K562 (cell line): Measurements from ENCODE around the gene UBE2D2. TPM values are rescaled to one million over a fixed set of nuclear protein-coding genes. Genes with fewer than 3 reads are reported as not detected.

Source experiments
- L3MBTL2 ChIP-seq: fragments of 450-650 bp; IDR thresholded peaks from 2 replicates; pipeline ENCODE4 v1.6.1; 2016; ENCODE audit warnings: mild to moderate bottlenecking, moderate library complexity
- MIER1 ChIP-seq: fragments of 450-650 bp; IDR thresholded peaks from 2 replicates; pipeline ENCODE4 v1.6.1; 2016; ENCODE audit warnings: antibody characterized with exemption, mild to moderate bottlenecking, low read depth
- RAD21 ChIP-seq, 2 experiments: fragments of 250-450 bp in 1 of 2; fragments of 450-650 bp in 1 of 2; sonication (Bioruptor Pico) in 1 of 2; formaldehyde crosslinking in 1 of 2; IDR thresholded peaks in 1 of 2; conservative IDR thresholded peaks in 1 of 2; 2 replicates each; pipeline versions ENCODE4 v1.4.0 to v1.8.0; 2020 to 2022; ENCODE audit warnings: mild to moderate bottlenecking in 2 of 2, moderate library complexity in 1 of 2
- RBBP5 ChIP-seq: fragments of 200-600 bp; sonication (generic); IDR thresholded peaks from 2 replicates; pipeline ENCODE4 v1.6.1; 2012; ENCODE audit warnings: borderline replicate concordance, mild to moderate bottlenecking, low read length, control low read depth, inconsistent platforms; ENCODE audit not compliant: insufficient read depth, poor library complexity, severe bottlenecking
- SMARCA5 ChIP-seq: fragments of 450-650 bp; IDR thresholded peaks from 2 replicates; pipeline ENCODE4 v1.6.1; 2016
- ZNF12 ChIP-seq: sonication (generic); formaldehyde crosslinking; IDR thresholded peaks from 2 replicates; pipeline ENCODE4 v1.4.0; 2020; ENCODE audit warnings: mild to moderate bottlenecking, missing genetic modification reagents
- ZNF77 ChIP-seq: fragments of 250-450 bp; sonication (Bioruptor Pico); IDR thresholded peaks from 2 replicates; pipeline ENCODE4 v1.5.0; 2020
- polyA plus RNA-seq, 8 experiments: library from polyadenylated mRNA; depleted of rRNA in 4 of 8; stranded (reverse) in 5 of 8; unstranded in 3 of 8; fragments of >200 nt; fragmentation: Nextera tagmentation in 2 of 8; fragmentation: Illumina TruSeq in 1 of 8; extraction: Ambion mirVana in 2 of 8; extraction: Trizol in 1 of 8; gene quantifications; 2 replicates each; pipeline versions ENCODE4 v1.2.1 to v1.2.3, GENCODE V29; 2011 to 2014; ENCODE audit warnings: inconsistent platforms in 1 of 8, missing spikeins in 1 of 8
- total RNA-seq, 7 experiments: library from RNA; depleted of rRNA in 6 of 7; stranded (reverse); fragments of >200 nt in 6 of 7; fragmentation: Illumina TruSeq in 2 of 7; extraction: Trizol in 2 of 7; gene quantifications; 2 replicates each; pipeline versions ENCODE4 v1.2.1 to v1.2.3, GENCODE V29; 2011 to 2021; ENCODE audit warnings: low replicate concordance in 1 of 7
- TF ChIP-seq, protein P1 (sequence below): IDR thresholded peaks from 2 replicates; pipeline ENCODE4 v1.6.1; 2012; ENCODE audit warnings: low read depth, low read length, improper control_type of control experiment, borderline replicate concordance
- TF ChIP-seq, protein P2 (sequence below): fragments of 250-450 bp; sonication (Bioruptor Pico); IDR thresholded peaks from 2 replicates; pipeline ENCODE4 v1.5.0; 2021; ENCODE audit warnings: mild to moderate bottlenecking, moderate library complexity
- TF ChIP-seq, protein P3 (sequence below): fragments of 250-450 bp; sonication (Bioruptor Pico); IDR thresholded peaks from 2 replicates; pipeline ENCODE4 v1.4.0; 2020

UBE2D2 gene
- total and polyA plus RNA-seq, 9 of the 15 experiments (the other 6 are each of a cell fraction or from before 2014, with no cell fraction given) = 53.6 to 198 (median 122) TPM

DNA sequence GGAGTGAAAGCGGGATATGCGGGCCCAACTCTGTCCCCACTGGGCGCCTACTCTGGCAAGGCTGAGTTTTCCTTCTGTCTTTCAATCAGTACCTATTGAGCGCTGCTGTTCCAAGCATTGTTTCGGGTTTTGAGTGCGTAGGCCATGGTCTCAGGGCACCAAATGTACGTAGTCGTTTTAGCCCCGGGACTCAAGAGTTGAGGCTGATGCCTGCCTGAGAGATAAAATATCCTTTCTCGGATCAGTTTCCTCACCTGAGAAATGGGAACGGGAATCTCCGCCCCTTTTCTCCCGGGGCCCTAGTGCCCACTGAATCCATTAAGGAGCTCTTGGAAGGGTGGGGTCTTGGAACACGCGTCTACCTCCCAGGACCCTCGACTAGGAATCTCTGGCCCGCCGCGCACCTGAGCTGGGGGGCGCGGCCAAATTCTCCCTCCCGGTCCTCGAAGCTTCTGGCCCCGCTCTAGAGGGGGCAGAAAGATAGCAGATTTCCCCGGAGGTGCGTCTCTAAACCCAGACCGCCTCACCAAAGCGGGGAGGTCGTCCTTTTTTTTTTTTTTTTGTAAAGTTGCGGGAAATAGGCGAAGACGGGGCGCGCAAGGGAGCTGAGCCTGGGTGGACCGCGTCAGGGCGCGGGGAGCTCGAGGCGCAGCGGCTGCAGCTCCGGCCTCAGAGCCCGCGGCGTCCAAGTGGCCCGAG lies 86.5 kb downstream of the UBE2D2 start (continued):
- TF ChIP-seq, protein P1, sequence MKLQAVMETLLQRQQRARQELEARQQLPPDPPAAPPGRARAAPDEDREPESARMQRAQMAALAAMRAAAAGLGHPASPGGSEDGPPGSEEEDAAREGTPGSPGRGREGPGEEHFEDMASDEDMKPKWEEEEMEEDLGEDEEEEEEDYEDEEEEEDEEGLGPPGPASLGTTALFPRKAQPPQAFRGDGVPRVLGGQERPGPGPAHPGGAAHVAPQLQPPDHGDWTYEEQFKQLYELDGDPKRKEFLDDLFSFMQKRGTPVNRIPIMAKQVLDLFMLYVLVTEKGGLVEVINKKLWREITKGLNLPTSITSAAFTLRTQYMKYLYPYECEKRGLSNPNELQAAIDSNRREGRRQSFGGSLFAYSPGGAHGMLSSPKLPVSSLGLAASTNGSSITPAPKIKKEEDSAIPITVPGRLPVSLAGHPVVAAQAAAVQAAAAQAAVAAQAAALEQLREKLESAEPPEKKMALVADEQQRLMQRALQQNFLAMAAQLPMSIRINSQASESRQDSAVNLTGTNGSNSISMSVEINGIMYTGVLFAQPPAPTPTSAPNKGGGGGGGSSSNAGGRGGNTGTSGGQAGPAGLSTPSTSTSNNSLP = 0 out of 2 replicates have a peak, but pooled peaks have one; percentile 11
- no peak for TF ChIP-seq RAD21 (CRISPR knock-in tag; conservative IDR thresholded peaks at IDR 0.05 in 1 of 2, IDR thresholded peaks at IDR 0.05 in 1 of 2)
- TF ChIP-seq L3MBTL2 = peak; percentile 35
- TF ChIP-seq SMARCA5 = 0 out of 2 replicates have a peak, but pooled peaks have one; percentile 21
- TF ChIP-seq ZNF77 (CRISPR knock-in tag) = no peak
- TF ChIP-seq ZNF12 (CRISPR knock-in tag) = 0 out of 2 replicates have a peak, but pooled peaks have one; percentile 44
- TF ChIP-seq RBBP5 = peak; percentile 12
- peak; percentile 31; the same call in 1 of the 2 replicates for TF ChIP-seq MIER1
- TF ChIP-seq, protein P2, sequence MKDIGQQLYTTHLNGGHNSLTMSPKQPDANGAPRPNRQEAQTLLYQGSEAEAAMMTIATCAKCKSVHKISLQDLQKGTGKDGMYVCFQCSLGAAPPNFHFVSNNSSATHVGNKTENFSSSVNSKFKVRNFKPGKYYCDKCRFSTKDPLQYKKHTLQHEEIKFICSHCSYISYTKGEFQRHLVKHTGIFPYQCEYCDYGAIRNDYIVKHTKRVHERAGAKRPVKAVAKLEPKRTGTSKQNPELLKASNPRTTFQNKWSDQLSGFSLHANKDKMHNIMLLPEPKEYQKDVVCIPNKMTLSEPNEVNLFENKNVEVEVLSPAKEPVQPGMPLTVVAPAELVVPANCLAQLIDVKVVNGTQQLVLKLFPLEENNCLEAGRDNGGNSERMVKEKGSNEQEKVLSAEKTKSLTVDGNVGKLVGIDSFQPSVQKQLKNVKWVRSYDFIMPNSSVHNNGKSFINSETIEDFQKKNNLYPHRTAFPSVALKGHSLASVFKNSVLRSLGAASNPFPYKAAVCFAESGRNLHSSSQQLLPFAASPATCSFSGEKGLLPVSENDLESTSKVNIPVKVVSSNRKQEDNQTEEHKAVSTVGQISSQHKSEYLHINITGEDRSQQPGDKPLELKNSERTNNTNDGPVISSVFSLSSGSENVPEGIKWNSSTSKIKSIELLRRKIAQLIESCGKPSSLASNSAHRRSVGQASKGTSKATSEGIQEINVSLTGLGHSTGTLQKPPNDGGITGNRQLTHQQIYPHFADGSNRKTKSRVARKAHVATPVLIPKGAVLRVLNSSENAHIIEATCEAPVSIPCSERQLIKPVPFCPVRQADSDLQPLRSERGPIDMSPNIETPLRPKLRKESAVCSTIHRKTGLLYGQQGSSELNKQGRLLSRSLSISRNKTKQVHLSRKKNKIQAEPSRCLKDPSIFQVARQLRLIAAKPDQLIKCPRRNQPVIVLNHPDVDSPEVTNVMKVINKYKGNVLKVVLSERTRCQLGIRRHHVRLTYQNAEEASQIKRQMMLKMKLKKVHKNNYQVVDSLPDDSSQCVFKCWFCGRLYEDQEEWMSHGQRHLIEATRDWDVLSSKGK (CRISPR knock-in tag) = no peak
- TF ChIP-seq, protein P3, sequence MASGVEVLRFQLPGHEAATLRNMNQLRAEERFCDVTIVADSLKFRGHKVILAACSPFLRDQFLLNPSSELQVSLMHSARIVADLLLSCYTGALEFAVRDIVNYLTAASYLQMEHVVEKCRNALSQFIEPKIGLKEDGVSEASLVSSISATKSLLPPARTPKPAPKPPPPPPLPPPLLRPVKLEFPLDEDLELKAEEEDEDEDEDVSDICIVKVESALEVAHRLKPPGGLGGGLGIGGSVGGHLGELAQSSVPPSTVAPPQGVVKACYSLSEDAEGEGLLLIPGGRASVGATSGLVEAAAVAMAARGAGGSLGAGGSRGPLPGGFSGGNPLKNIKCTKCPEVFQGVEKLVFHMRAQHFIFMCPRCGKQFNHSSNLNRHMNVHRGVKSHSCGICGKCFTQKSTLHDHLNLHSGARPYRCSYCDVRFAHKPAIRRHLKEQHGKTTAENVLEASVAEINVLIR (CRISPR knock-in tag) = no peak
